Stimulated activated CD4-positive, alpha-beta T cell treated with anti-CD3 and anti-CD28 coated beads, Interleukin-12 subunit alpha, Interleukin-12 subunit beta, amount 100 ng/mL, for 24 hours (primary cell): Measurements from ENCODE around the gene CPLX4.
"Not testable (repeated sequence)": the region's sequence is repeated elsewhere in the genome, so short reads cannot be mapped to it uniquely, and the experiment has no call there.

Source experiments
- DNase-seq, 2 experiments: peaks; one replicate each; pipeline ENCODE4 v3.0.0-alpha.2; 2020; ENCODE audit warnings: low read depth in 2 of 2

Gene CPLX4

GRCh38 chr18:59270689-59271257 lies 47.7 kb downstream of the CPLX4 start:
- DNase-seq: no peak

DNA sequence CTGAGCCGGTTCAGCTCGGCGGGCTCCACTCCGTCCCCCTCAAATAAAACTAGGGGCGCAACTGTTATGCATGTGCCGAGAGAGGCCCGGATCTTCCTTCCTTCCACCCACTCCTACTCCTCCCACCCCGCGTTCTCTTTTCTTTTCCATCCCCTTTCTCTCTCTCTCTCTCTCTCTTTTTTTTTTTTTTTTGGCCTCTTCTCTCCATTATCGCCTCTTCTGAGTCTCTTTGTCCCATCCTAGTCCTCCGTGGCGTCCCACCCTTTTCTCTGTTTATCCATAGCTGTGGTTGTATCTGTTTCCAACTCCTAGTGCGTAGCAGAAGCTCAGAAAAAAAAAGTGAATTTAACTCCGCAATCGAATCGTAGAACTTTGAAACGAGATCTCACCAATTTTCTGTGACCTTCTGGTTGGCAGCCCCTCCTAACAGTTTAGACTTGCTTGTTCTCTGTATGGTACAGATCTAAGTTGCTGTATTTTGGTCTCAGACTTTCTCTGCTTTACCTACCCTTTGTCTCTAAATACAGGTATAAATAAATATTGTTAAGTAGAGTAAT lies 48.8 kb downstream of the CPLX4 start:
- no peak for DNase-seq

- peak in 1 of 2 experiments; percentile 48 for DNase-seq
These were observed 49.5 kb downstream of the CPLX4 start for GRCh38 chr18:59268721-59269562.

- no peak for DNase-seq
These were observed 50.2 kb downstream of the CPLX4 start for GRCh38 chr18:59268127-59268720.

- no peak for DNase-seq
These were observed 50.8 kb downstream of the CPLX4 start for GRCh38 chr18:59267503-59268126.

DNA sequence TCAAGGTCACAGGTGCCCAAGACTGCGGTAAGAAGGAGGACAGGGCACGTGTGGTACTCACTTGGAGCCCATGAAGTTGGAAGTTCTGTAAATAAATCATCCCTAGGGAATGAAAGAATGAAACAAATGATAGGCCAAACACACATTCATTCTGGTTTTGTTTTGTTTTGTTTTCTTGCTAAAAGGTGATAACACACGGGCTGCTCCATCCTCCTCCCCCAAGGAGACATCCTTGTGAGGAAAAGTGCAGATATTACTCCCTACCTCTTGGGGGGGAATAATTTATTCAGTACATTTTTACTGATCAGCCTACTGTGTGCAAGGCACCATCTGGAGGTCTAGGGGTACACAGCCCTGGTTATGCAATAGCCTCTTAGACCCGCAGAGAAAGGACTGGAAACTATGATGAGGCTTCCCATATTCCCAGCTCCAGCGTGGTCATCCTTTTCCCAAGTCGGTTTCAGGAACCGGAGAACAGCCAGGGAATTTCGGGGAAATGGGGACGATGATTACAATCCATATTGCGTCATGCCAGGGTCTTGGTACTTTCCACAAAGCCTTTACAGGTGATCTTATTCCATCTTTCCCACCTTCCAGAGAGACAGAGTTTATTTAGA lies 51.5 kb downstream of the CPLX4 start:
- no peak for DNase-seq

- DNase-seq: no peak
These were observed 52.0 kb downstream of the CPLX4 start for GRCh38 chr18:59266459-59266858.

- no peak for DNase-seq
These were observed 52.5 kb downstream of the CPLX4 start for GRCh38 chr18:59265974-59266369.

DNA sequence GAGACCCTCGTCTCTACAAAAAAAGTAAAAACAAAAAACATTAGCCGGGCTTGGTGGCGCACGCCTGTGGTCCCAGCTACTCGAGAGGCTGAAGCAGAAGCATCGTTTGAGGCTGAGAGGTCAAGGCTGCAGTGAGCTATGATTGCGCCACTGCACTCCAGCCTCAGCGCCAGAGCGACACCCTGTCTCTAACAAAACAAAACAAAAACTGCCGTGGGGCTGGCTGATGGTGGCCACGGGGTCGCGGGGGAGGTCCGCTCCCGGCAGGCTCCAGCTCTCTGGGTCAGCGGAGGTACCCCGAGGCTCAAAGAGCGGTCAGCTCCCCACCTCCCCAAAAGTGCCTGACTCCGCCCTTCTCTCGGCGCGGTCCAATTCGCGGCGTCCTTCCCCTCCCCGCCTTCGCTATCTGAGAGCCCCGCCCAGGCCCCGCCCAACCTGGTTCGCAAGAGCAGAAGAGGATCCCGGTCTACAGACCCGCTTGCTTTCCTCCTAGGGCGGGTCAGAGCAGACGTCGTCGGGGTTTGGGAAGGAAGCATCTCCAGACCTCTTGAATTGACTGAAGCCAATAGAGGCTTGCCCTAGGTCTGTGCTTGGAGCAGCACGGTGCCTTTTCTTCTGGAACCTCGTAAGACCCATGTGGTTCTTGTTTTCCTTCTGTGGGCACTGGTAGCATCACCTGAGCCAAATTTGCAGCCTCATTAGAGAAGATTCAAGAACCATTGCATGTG lies 53.0 kb downstream of the CPLX4 start:
- peak in 1 of 2 experiments; percentile 53 for DNase-seq

DNA sequence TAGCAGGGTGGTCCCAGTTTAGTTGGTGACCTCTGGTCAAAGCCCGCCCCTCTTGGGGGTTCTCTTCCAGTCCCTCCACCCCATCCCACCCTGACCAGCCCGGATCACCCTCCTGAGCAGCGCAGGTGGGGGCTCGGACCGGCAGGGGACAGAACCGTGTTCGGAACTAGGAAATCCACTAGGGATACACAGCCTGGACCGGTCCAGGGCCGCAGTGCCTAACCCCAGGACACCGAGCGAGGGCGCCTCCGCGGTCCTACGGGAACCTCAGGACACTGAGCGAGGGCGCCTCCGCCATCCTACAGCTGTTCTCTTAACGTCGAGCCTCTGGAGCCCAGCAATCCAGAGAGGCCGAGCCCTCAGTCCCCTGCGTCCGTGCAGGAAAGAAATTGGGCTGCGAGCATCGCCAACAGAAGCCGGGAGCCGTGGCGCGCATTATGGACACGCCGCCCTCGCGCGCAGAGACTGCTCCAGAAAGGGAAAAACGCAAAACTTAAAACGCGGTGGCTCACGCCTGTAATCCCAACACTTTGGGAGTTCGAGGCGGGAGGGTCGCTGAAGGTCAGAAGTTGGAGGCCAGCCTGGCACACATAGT lies 53.7 kb downstream of the CPLX4 start:
- no peak for DNase-seq

GRCh38 chr18:59264121-59264571 lies 54.3 kb downstream of the CPLX4 start:
- DNase-seq: no peak

GRCh38 chr18:59263661-59264060 lies 54.8 kb downstream of the CPLX4 start:
- no peak for DNase-seq

DNA sequence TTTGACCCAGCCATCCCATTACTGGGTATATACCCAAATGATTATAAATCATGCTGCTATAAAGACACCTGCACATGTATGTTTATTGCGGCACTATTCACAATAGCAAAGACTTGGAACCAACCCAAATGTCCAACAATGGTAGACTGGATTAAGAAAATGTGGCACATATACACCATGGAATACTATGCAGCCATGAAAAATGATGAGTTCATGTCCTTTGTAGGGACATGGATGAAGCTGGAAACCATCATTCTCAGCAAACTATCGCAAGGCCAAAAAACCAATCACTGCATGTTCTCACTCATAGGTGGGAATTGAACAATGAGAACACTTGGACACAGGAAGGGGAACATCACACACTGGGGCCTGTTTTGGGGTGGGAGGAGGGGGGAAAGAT lies 56.2 kb downstream of the CPLX4 start:
- not testable (repeated sequence) for DNase-seq

GRCh38 chr18:59261842-59262241 lies 56.6 kb downstream of the CPLX4 start:
- not testable (repeated sequence) for DNase-seq

DNA sequence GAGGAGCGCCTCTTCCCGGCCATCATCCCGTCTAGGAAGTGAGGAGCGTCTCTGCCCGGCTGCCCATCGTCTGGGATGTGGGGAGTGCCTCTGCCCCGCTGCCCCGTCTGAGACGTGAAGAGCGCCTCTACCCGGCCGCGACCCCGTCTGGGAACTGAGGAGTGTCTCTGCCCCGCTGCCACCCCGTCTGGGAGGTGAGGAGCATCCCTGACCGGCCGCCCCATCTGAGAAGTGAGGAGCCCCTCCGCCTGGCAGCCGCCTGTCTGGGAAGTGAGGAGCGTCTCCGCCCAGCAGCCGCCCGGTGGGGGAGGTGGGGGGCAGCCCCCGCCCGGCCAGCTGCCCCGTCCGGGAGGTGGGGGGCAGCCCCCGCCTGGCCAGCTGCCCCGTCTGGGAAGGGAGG lies 63.0 kb downstream of the CPLX4 start:
- DNase-seq: not testable (repeated sequence)

DNA sequence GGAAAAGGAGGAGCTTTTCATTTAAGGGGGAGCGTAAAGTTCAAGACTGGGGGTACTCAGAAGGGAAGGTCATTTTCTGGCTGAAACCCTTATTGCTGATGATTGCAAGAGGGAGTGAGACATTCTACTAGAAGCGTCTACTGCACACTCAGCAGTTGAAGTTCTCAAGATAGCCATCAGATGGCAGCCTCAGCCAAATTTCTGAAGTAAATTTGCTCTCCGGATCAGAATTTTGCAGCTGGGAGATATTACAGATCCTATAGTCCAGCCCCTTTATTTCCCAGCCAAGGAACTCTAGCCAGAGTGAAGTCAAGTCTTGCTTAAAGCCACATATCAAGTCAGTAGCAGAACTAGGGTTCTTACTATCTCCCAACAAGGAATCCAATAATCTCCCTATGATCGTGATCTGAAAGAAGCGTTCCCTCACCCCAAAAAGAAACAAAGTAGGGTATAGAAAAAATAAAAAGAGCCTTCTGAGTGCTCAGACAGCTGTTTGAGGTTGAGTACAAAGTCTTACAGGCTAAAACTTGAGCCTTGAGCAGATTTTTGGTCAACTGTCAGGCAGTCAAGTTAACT lies 69.2 kb downstream of the CPLX4 start:
- DNase-seq: no peak

- DNase-seq: no peak
These were observed 71.7 kb downstream of the CPLX4 start for GRCh38 chr18:59246796-59247195.
